GM15510 (cell line): ENCODE results near the gene TMEM74B.

Source experiments
- POLR2A ChIP-seq: IDR thresholded peaks from 3 replicates; pipeline ENCODE4 v1.6.1; 2011; ENCODE audit warnings: borderline replicate concordance; ENCODE audit not compliant: insufficient read length; ENCODE audit errors: extremely low read depth

The TMEM74B gene

DNA sequence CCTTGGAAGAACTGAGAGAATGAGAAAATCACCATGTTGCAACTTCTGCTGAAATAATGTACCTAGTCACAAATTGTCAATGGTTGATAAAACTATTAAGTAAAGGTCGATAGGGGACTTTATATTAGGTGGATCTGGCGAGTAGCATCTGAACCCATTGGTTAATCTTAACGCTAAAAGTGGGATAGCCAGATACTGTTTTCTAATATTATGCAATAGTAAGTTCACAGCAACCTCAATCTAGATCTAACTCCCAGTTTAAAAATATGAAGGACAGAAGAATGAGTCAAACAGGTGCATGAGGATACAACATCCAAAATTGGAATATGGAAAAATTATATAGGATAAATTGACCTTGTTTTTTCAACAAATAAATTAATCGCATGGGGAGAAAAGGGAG is 47.5 kb downstream of the TMEM74B start:
- TF ChIP-seq POLR2A: no peak

DNA sequence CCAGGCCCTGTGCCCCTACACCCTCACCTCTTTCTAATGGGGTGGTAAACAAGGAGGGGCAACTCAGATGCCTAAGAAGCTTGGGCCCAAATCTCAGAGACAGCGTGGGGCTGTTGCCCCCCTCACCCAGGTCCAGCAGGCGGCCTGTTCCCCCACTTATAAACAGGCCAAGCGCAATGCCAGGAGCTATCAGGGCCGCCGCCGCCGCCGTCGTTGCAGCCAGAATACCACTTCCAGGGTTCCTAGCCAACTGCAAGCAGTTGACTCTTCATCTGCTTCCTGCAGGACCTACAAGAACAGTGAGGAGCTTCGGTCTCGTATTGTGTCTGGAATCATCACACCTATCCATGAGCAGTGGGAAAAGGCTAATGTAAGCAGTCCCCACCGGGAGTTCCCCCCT is 49.9 kb downstream of the TMEM74B start:
- no peak for TF ChIP-seq POLR2A

DNA sequence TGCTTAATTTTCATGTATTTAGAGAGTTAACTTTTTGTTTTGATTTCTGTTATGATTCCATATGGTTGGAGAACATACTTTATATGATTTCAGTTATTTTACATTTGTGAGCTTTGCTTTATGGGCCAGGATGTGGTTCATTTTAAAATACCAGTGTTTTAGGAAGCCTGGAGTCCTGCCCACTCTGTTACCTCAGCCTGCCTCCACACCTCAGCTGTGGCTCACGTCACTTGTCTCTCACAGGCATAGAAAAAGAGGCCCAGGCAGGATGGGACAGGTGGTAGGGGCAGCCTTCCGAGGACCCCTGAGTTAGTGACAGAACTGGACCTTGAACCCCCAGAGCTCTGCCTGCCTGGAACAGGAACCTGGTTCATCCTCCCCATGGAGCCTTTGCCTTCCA is 50.4 kb downstream of the TMEM74B start:
- no peak for TF ChIP-seq POLR2A

DNA sequence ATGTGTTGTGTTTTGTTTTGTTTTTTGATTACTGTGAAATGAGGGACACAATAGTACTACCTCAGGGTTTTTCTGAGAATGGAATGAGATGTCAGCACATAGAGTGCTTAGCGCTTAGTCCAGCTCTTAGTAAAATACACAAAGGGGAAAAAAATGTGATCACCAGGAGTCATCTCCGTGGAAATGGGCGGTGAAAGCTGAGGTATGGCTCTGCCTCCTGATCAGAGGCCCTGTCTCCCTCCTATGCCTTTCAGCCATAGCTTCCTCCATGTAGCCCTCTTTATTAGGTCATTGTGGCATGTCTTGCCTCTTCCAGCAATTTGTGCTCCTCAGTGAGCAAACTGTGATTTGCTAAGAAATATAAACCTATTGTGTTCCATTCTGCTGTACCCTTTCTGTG is 53.4 kb downstream of the TMEM74B start:
- TF ChIP-seq POLR2A: no peak

DNA sequence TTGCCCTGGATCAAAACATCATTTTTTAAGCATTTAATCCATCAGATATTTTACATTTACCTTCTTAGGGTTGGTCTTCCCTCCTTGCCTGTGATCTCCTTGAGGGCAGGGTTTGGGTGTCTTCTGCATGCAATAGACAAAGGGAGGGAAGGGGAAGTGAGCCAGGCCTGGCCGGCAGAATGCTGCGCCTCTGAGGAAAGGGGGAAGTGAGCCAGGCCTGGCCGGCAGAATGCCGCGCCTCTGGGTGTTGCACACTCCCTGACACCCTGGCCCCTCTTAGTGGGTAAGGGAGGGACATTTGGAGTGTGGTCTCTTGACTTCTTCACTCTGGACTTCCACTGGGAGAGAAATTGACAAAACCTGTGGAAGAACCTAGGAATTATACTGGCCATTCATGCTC is 53.9 kb downstream of the TMEM74B start:
- TF ChIP-seq POLR2A: no peak
